ENCODE data around the gene PHF2.

DNA sequence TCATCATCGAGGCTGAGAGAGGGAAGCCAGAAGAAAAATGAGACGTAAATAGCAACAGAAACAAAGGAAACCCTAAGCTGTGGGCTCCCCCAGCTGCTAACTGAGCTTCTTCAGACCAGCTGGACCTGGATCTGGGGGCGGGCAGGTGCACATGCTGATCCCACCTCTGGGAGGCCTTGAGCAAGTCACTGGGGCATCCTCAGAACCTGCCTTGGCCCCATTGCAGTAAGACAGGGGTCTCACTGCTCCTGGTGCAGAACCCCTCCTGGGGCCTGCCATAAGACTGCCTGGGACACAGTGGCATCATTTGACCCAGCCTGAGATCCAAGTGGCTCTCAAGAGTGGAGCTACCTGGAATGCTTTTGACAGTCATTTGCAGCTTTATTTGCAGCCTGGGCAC lies 77.4 kb downstream of the PHF2 start:
- TF ChIP-seq POLR2A (IDR thresholded peaks at IDR 0.05; ENCODE audit: low read depth, low read length): no peak
- no peak for TF ChIP-seq POLR2AphosphoS5 (IDR thresholded peaks at IDR 0.05; ENCODE audit: low read depth, low read length)
- TF ChIP-seq TAF1 (IDR thresholded peaks at IDR 0.05; ENCODE audit: borderline replicate concordance, low read depth, low read length): no peak

All from GM12892 (cell line).